Stimulated activated CD4-positive, alpha-beta T cell treated with anti-CD3 and anti-CD28 coated beads, TNF-alpha, amount 100 ng/mL, for 24 hours (primary cell): ENCODE data around the gene FSTL5.

Source experiments
- DNase-seq, 3 experiments: peaks; one replicate each; pipeline ENCODE4 v3.0.0-alpha.2; 2020; ENCODE audit warnings: low read depth in 3 of 3

Gene FSTL5

DNA sequence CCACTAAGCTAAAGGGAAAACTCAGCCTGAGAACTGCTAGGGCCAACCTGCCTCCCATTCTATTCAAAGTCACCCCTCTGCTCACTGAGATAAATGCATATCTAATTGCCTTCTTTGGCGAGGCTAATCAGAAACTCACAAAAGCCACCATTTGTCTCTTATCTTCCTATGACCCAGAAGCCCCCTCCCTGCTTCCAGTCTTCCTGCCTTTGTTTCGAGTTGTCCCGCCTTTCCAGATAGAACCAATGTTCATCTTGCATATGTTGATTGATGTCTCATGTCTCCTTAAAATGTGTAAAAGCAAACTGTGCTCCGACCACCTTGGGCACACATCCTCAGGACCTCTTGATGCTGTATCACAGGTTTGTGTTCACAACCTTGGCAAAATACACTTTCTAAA is 459.8 kb downstream of the FSTL5 start:
- no peak for DNase-seq

DNA sequence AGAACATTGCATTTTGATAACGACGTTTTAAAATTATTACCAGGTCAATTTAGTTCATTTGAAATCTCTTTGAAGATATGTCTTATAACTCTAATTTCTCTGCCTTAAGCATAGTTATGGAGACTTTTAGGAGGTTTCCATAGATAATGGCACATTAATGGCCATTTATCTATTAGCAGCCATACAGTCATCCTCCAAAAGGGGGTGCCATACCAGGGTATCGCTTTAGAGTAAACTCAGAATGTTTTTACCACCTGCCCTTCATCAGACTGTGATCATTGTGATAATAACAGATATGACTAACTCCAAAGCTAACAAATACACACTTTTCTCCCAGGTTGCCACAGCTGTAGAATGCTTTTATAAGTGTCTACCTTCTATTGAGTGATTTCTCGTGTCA is 461.5 kb downstream of the FSTL5 start:
- DNase-seq: no peak

DNA sequence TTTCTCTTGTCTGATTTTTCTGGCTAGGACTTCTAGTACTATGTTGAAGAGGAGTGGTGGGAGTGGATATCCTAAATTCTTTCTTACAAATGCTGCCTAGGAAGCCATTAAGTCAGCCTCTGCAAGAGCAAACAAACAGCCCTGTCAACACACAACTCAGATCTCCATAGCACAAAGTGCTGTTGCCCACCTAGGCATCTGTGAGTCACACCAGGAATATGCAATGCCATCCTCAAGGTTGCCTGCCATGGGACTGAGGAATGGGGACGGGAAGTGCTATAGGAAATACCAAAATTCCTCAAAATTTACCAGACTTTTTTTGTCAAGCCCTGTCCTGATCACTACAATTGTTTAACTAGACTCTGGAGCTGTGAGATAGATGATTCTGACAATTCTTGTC is 466.9 kb downstream of the FSTL5 start:
- no peak for DNase-seq

DNA sequence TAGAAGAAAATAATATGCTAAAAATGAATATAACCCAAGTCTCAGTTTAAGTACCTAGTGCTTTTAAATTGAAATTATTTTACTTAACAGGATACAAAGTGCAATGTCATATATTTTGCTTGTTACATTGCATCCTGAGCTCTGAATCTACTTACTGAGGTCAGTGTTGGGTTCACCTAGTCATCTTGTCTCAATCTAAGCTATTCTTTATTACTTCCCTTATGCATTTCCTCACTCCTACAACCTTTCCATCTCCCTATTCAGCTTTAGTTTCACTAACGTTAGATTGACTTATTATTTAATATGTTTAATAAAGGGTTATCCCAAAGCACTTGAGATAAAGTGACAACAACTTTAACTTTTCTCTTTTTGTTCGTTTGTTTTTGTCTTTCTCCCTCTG is 483.7 kb downstream of the FSTL5 start:
- DNase-seq: no peak

DNA sequence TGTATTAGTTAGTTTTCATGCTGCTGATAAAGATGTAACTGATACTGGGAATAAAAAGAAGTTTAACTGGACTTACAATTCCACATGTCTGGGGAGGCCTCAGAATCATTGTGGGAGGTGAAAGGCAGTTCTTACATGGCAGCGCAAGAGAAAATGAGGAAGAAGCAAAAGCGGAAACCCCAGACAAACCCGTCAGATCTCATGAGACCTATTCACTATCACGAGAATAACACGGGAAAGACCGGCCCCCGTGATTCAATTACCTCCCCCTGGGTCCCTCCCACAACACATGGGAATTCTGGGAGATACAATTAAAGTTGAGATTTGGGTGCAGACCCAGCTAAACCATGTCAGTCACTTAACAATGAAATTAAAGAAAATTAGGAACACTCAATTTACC is 499.1 kb downstream of the FSTL5 start:
- DNase-seq: no peak

DNA sequence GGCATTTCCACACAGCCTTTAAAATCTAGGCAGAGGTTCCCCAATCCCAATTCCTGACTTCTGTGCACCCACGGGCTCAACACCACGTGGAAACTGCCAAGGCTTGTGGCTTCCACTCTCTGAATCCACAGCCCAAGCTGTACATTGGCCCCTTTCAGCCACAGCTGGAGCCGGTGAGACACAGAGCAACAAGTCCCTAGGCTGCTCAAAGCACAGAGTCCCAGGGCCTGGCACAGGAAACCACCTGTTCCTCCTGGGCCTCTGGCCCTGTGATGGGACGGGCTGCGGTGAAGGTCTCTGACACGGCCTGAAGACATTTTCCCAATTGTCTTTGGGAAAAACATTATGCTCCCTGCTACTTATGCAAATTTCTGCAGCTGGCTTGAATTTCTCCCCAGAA is 500.0 kb downstream of the FSTL5 start:
- no peak for DNase-seq

DNA sequence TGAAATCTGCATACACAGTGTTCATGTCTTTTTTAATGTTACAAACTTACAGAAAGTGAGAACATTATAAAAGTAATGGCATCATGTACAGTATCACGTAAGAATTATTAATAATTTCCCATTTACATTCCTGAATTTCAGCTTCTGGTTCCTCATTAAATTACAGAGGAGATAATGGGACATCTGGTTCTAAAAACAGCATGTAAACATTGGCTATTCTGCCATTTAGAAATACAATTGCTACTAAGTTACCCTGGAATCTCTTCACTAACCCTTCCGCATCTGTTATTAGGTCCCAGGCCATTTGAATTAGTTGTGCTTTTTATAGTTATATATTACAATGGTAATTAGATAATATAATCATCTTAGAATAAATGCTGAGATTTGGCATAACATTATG is 505.1 kb downstream of the FSTL5 start:
- no peak for DNase-seq

DNA sequence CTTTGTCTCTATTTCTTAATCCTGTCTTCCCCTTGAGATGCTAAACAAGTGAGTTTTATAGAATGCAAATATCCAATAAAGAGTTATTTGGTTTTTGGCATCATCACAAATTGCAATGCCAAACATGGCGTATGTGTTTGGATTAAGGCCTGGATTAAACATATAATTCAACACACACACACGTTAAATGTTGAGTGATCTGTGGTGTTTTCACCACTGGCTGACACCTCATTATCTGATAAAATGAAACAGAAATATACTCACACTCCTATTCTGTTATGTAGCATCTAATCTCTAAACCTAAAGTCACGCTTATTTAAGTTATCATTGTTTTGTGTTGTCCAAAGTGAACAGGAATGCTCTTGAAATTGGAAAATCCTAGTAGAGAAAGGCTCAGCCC is 506.2 kb downstream of the FSTL5 start:
- no peak for DNase-seq

DNA sequence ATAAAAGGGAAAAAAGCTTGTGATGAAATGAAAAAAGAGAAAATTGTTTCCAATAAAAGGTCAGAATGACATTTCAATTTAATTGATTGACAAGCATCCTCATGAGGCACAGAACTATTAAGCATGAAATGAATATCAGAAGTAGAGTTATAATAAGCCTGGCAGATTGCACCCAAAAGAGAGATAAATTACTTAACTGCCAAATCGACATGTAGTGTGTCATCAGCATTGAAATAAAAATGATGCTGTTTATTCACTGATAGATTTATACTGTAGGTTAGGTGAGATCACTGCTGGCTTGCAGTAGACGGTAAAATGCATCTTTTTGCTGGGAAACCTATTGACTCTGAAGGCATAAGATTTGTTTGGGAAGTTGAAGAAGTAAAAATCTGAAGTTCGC is 507.2 kb downstream of the FSTL5 start:
- no peak for DNase-seq

DNA sequence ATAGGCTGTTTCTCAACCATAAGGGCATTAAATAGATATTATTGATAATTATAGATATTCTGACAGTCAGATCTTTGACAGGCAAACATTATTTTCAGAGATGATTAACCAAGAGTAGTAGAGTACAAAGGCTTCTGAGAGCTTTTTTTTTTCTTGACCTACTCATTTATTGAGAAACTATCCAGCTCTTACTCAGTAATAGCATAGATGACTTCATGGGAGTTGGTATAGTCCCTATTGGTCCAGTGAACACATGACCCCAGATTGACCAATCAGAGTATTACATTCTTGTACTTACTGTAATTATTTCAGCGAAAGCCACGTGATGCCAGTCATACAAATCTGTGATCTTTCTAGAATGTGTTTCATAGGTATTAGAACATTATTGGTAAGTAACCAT is 508.7 kb downstream of the FSTL5 start:
- no peak for DNase-seq

DNA sequence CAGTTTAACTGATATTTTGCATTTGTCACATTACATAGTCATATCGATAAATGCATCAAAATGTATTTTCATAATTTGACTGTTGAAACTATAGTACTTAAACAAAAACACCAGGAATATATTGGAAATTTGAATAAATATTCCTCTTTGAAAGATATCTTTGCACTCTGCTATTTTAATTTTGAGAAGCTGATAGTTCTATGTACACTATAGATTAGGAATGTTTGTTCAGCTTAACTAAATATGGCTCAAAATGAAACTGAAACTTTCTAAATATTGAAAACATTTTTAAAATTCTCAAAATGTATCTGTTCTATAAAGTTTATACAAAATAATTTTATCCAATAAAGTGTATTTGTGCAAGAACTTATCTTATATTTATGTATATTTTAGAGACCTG is 510.1 kb downstream of the FSTL5 start:
- DNase-seq: no peak

DNA sequence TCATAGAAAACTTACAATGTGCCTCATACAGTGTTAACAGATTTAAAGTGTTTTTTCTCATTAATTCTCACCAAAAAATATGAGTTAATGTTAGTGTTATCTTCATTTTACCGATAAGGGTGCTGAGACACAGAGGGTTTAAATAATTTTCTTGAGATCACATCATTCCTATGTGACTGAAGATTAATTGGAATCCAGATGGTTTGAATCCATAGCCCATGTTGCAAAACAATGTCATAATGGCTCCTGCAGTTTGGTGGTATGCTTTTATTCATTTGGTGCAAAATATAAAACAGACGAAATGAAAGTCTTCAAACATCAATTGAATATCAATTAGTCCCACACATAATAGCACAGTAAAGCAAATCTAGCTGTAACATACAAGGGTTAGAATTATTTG is 512.2 kb downstream of the FSTL5 start:
- DNase-seq: no peak

DNA sequence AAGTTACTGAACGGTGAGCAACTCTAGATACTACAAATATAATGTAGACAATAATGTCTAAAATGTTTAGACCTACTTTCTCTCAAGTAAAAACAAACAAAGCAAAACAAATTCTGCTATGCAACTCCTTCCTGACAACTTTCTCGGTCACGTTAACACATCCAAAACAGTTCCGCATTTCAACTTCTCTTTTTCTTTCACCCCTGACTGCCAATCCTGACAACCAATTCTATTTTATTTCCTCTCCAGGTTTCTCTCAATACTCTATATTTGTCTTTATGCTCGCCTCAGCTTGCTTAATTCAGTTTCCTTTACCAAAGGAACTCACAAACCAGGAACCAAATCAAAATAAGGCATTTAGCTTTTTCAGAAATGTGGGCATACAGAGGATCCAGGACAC is 513.0 kb downstream of the FSTL5 start:
- no peak for DNase-seq

DNA sequence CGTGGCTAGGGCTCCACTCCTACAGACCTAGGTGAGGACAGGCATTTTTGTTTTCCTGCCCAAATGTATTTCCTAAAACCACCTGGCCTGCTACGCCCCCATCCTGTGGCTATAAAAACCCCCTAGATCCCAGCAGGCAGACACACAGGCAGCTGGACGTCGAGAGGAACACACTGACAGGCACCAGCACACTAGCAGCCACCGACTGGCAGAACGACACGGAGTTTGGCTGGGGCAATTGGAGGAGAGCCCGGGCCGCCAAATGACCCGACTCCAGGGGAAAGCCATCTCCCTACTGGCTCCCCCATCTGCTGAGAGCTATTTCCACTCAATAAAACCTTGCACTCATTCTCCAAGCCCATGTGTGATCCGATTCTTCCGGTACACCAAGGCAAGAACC is 516.0 kb downstream of the FSTL5 start:
- DNase-seq: no peak

DNA sequence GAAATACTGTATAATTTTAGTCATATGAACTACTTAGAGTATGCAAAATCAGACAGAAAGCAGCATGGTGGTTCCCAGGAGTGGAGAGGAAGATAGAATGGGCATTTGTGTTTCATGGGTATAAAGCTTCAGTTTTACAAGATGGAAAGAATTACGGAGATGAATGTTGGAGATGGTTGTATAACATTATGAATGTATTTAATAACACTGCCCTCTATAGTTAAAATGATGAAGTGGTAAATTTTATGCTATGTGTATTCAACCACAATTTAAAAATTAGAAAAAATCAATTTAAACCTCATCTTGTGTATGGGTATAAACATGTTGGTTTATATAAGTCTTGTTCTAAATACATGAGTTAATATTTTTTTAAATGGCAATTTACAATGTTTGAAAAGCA is 521.1 kb downstream of the FSTL5 start:
- no peak for DNase-seq

DNA sequence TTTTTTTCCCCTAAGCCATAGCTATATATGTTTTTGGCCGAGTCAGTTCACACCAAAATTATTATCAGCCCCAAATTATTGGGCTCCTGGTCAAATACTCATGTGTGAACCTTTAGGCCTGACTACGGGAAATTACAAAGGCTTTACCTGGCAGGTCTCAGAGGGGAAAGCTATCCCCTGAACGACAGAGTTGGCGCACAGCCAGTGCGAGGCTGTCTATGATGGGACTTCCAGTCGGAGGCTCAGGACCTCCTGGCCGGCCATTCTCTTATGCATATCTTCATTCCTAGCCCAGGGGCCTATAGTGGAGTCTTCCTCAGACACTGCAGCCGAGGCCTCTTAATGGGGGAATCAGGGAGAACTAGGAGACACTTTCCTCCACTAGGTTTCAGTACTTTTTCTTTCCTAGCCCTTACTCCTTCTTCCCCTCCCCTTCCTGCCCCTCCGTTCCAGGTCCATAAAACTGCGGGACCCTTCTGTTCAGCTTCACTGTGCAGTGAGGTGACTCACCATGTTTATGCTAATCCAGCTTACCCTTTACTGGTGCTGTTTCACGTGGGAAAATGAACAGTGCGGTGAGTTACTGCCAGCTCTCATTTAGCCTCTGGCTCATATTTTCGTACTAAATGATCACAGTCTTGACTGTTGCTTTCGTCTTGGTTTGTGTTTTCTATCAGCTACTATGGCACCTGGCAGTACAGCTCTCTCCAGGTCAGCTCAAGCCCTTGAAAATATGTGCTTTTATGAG is 533.9 kb downstream of the FSTL5 start:
- DNase-seq: no peak

DNA sequence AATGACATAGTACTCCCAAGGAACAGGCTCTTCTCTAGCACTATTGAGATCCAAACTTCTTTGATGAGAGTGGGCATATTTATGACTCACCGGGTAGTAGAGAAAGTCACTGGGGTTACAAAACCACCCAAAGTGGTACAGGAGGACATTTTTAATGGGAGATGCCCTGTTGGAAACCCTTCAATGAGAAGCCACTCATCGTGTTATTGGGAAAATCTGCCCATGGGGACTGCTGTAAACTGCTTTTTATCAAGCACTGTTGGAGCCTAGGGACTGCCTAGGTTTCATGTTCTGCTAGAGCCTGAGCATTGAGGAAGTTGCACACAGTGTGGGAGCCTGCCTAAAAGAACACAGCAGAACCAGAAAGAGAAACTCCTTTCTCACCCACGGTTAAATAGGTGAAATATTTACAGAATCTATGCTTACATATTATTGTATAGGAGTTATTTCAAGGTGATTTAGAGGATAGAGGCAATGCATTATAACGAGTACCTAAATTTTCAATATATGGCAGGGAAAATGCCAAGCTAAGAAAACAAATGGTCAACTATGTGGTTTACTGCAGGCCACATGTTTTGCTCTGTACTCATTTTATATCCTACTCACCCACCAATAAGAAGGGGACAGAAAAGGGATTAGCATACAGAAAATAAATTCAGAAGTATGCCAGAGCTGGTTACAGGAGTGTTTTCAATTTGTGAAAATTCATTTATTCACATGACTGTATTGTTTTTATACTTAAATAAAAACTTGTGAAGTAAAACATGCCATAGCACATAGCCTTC is 559.1 kb downstream of the FSTL5 start:
- DNase-seq: no peak

DNA sequence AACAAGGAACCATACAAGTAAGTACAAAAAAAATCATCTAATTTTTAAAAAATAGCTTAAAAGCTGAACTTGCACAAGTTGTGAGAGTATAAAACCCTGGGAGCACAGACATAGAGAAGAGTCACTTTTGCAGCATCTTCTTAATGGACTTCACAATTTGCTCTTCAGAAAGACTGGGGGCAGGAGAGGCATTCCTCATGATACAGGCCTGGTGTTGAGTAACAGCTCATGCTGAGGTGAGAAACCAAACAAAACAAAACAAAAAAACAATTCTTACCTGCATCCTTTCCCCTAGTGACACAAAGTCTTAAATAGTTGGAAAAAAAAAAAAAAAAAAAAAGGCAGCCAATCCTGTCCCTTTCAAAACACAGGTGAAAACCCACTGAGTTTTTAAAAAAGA is 562.8 kb downstream of the FSTL5 start:
- DNase-seq: no peak

DNA sequence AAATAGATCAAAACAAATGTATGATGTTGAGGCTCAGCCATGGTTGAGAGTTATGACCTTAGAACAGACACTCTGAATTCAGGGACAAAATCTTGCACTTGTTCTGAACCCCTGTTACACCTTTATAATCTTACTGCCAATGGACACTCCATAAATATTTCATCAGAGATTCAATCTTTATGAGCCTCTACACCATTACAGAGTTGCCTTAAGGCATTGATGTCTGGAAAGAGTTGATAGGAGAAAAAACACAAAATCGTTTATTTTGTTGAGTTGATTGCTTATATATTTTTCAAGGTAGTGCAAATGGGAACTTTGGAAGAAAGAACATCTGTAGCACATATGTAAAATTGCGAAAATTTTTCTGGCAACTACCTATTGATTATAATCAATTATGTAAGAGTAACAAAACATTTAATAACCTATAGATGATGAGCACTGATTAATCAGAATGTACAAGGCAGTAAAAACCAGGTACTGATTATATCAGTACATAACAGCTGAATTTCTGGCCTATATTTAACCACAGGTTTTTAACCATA is 568.5 kb downstream of the FSTL5 start:
- no peak for DNase-seq

DNA sequence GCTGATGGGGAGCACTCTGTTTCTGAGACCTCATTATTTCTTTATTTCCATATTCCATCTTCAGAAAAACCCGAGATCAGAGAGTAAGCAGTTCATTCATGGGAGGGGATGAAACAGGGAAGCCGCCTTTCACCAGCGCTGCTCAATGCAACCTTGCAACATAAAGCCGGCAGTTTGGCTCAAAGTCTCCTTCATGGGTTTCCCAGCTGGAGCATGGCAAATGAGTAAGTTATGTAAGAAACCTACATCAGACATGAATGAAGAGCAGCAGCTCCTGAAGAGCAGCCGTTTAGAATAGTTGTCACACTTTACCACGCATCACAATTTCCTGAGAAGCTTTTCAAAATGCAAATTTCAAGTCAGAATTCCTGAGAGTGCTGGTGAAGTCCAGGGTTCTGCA is 578.8 kb downstream of the FSTL5 start:
- no peak for DNase-seq

DNA sequence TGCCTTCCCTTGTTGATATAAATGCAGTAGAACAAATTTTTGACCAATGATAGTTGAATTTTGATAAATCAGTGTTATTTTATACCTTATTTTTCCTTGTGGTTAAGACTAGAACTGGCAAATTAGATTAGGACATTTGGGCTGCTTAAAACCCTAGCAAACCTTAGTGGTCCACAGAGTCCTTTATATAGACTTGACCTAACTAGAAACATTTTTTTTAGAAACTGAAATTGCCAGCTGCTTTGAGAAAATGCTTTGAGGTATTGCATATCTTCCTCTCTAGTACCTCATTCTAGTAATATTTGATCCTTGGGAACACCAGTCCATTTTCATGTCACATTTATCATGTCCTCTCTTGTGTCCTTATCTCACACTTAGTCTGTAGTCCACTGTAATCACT is 580.3 kb downstream of the FSTL5 start:
- DNase-seq: no peak

DNA sequence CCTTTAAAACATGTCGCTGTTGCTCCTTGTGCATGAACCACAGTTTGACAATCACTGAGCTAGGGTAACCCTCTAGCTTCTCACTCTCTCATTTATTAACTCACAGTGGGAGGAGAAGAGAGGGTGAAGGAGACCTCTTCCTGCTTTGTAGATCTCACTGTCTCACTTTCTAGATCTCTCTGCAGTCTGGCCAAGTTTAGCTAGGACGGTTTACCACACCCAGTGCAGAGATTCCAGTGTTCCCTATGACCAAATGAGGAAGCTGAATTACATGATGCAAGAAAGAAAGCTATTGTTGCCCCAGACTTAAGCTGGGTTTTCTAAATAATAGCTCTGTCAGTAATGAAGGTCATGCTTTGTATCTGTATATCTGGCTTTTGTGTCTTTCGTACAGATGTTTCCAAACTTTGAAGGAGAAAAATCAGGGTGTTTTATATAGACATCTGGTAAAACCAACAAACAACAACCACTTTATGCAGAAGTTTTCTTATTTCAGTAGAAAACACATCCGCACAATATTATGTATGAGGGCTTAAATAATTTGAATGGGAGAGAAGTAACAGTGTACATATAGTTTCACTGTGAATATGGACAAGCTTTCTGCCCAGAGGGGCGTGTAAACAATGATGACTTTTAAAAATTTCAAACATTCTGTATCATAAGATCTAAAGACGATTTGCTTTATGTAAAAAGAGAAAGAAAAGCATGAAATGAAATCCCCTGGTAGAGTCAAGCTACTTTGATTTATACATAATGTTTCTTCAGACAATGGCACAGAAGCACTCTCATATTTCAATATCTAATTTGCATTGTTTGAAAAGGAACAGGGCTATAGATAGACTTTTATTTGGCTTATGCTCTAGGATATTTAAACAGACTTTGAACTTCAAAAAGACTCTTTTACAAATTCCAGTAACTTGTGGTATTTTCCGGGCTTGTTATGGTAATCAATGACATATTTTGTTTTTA is 582.3 kb downstream of the FSTL5 start:
- DNase-seq: no peak
